ENCODE measurements around the gene ITFG1.
"Not testable (repeated sequence)": the region's sequence is repeated elsewhere in the genome, so short reads cannot be mapped to it uniquely, and the experiment has no call there.

The ITFG1 gene

GRCh38 chr16:47324309-47324708, 136.6 kb downstream of the ITFG1 start:
- not testable (repeated sequence) for H3K4me3 ChIP-seq (ENCODE audit: extremely low read depth, insufficient read depth, low read length, poor library complexity, severe bottlenecking); H3K4me1 ChIP-seq (ENCODE audit: control insufficient read depth, insufficient read depth, low read length, poor library complexity, severe bottlenecking); H3K36me3 ChIP-seq (ENCODE audit: control insufficient read depth, insufficient read depth, low read length); H3K27ac ChIP-seq (ENCODE audit: low read depth, low read length, severe bottlenecking); H3K9me3 ChIP-seq (ENCODE audit: control insufficient read depth, low read length)
- no CpG with 5 or more reads among the region's 2 CpGs for WGBS, 2 experiments (ENCODE audit: insufficient coverage in 2 of 2)

GRCh38 chr16:47323241-47323640, 137.6 kb downstream of the ITFG1 start:
- Histone ChIP-seq H3K27ac (ENCODE audit: low read depth, low read length, severe bottlenecking) (no peak overlapping the region), H3K9me3 (ENCODE audit: control insufficient read depth, low read length) (no peaks in the 10 kb centered on the region), H3K36me3 (ENCODE audit: control insufficient read depth, insufficient read depth, low read length) (no peaks in the 10 kb centered on the region), H3K4me3 (ENCODE audit: extremely low read depth, insufficient read depth, low read length, poor library complexity, severe bottlenecking) (no peak overlapping the region), H3K4me1 (ENCODE audit: control insufficient read depth, insufficient read depth, low read length, poor library complexity, severe bottlenecking) (no peaks in the 10 kb centered on the region)

GRCh38 chr16:47320546-47321310, 140.1 kb downstream of the ITFG1 start:
- H3K27ac ChIP-seq (ENCODE audit: low read depth, low read length, severe bottlenecking): no peak overlapping the region
- H3K9me3 ChIP-seq (ENCODE audit: control insufficient read depth, low read length): no peaks in the 10 kb centered on the region
- H3K4me1 ChIP-seq (ENCODE audit: control insufficient read depth, insufficient read depth, low read length, poor library complexity, severe bottlenecking): no peaks in the 10 kb centered on the region
- H3K36me3 ChIP-seq (ENCODE audit: control insufficient read depth, insufficient read depth, low read length): no peaks in the 10 kb centered on the region
- no peak overlapping the region for H3K4me3 ChIP-seq (ENCODE audit: extremely low read depth, insufficient read depth, low read length, poor library complexity, severe bottlenecking)

- H3K4me1 ChIP-seq (ENCODE audit: control insufficient read depth, insufficient read depth, low read length, poor library complexity, severe bottlenecking): no peaks in the 10 kb centered on the region
- WGBS, 2 experiments (ENCODE audit: insufficient coverage in 2 of 2): 81 to 100% methylated on average over 1 to 4 of the region's 7 CpGs
These were observed 143.2 kb downstream of the ITFG1 start for GRCh38 chr16:47317465-47318240.

GRCh38 chr16:47316442-47317015, 144.3 kb downstream of the ITFG1 start:
- no peaks in the 10 kb centered on the region for H3K36me3 ChIP-seq (ENCODE audit: control insufficient read depth, insufficient read depth, low read length)
- H3K27ac ChIP-seq (ENCODE audit: low read depth, low read length, severe bottlenecking): no peak overlapping the region
- H3K4me1 ChIP-seq (ENCODE audit: control insufficient read depth, insufficient read depth, low read length, poor library complexity, severe bottlenecking): no peaks in the 10 kb centered on the region
- 100% methylated on average over 1 to 2 of the region's 2 CpGs for WGBS, 2 experiments (ENCODE audit: insufficient coverage in 2 of 2)
- H3K9me3 ChIP-seq (ENCODE audit: control insufficient read depth, low read length): no peaks in the 10 kb centered on the region
- no peak overlapping the region for H3K4me3 ChIP-seq (ENCODE audit: extremely low read depth, insufficient read depth, low read length, poor library complexity, severe bottlenecking)

More at GRCh38 chr16:47317465-47318240, 143.2 kb downstream of the ITFG1 start:
- Histone ChIP-seq H3K4me3 (ENCODE audit: extremely low read depth, insufficient read depth, low read length, poor library complexity, severe bottlenecking) (no peak overlapping the region), H3K9me3 (ENCODE audit: control insufficient read depth, low read length) (no peaks in the 10 kb centered on the region), H3K27ac (ENCODE audit: low read depth, low read length, severe bottlenecking) (no peak overlapping the region), H3K36me3 (ENCODE audit: control insufficient read depth, insufficient read depth, low read length) (no peaks in the 10 kb centered on the region)

GRCh38 chr16:47311738-47312505, 148.9 kb downstream of the ITFG1 start:
- Histone ChIP-seq H3K36me3 (ENCODE audit: control insufficient read depth, insufficient read depth, low read length) (peaks cover 4% of the 10 kb centered on the region), H3K9me3 (ENCODE audit: control insufficient read depth, low read length) (no peaks in the 10 kb centered on the region), H3K4me3 (ENCODE audit: extremely low read depth, insufficient read depth, low read length, poor library complexity, severe bottlenecking) (no peak overlapping the region), H3K4me1 (ENCODE audit: control insufficient read depth, insufficient read depth, low read length, poor library complexity, severe bottlenecking) (no peaks in the 10 kb centered on the region), H3K27ac (ENCODE audit: low read depth, low read length, severe bottlenecking) (peak overlapping the region; percentile 7)
- WGBS, 2 experiments (ENCODE audit: insufficient coverage in 2 of 2): 34 to 57% methylated on average over 2 to 5 of the region's 8 CpGs

GRCh38 chr16:47310792-47311211, 150.1 kb downstream of the ITFG1 start:
- WGBS, 2 experiments (ENCODE audit: insufficient coverage in 2 of 2): 83% methylated on average over 1 of the region's 1 CpG; no CpG with 5 or more reads in 1 of the 2 experiments

GRCh38 chr16:47309581-47310312, 151.1 kb downstream of the ITFG1 start:
- Histone ChIP-seq H3K36me3 (ENCODE audit: control insufficient read depth, insufficient read depth, low read length) (peaks cover 4% of the 10 kb centered on the region), H3K9me3 (ENCODE audit: control insufficient read depth, low read length) (no peaks in the 10 kb centered on the region), H3K27ac (ENCODE audit: low read depth, low read length, severe bottlenecking) (no peak overlapping the region), H3K4me3 (ENCODE audit: extremely low read depth, insufficient read depth, low read length, poor library complexity, severe bottlenecking) (no peak overlapping the region), H3K4me1 (ENCODE audit: control insufficient read depth, insufficient read depth, low read length, poor library complexity, severe bottlenecking) (no peaks in the 10 kb centered on the region)
- 70 to 86% methylated on average over 1 to 2 of the region's 4 CpGs for WGBS, 2 experiments (ENCODE audit: insufficient coverage in 2 of 2)

More at GRCh38 chr16:47310792-47311211, 150.1 kb downstream of the ITFG1 start:
- peaks cover 4% of the 10 kb centered on the region for H3K36me3 ChIP-seq (ENCODE audit: control insufficient read depth, insufficient read depth, low read length)
- H3K9me3 ChIP-seq (ENCODE audit: control insufficient read depth, low read length): no peaks in the 10 kb centered on the region
- no peaks in the 10 kb centered on the region for H3K4me1 ChIP-seq (ENCODE audit: control insufficient read depth, insufficient read depth, low read length, poor library complexity, severe bottlenecking)
- H3K27ac ChIP-seq (ENCODE audit: low read depth, low read length, severe bottlenecking): no peak overlapping the region
- H3K4me3 ChIP-seq (ENCODE audit: extremely low read depth, insufficient read depth, low read length, poor library complexity, severe bottlenecking): no peak overlapping the region

DNA sequence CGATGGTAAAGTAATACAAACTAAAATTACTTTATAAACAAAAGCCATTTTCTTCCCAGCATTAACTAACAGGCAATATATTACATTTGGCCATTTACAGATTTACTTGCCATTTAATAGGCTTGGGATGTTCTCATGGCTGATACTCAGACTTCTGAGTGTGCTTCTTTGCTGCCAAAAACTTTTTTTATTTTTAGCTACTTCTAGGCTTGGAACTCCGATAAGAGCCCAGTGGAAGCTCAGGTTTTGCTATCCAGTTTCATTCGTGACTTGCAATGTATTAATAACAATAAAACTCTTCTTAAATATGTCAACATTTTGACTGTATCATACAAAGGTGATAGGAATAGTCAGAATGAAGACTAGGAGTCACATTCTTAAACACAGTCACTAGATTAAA, 152.3 kb downstream of the ITFG1 start:
- no peak overlapping the region for H3K27ac ChIP-seq (ENCODE audit: low read depth, low read length, severe bottlenecking)
- H3K9me3 ChIP-seq (ENCODE audit: control insufficient read depth, low read length): no peaks in the 10 kb centered on the region
- no peak overlapping the region for H3K4me3 ChIP-seq (ENCODE audit: extremely low read depth, insufficient read depth, low read length, poor library complexity, severe bottlenecking)
- WGBS, 2 experiments (ENCODE audit: insufficient coverage in 2 of 2): 88% methylated on average over 1 of the region's 3 CpGs; no CpG with 5 or more reads in 1 of the 2 experiments
- peaks cover 4% of the 10 kb centered on the region for H3K36me3 ChIP-seq (ENCODE audit: control insufficient read depth, insufficient read depth, low read length)
- no peaks in the 10 kb centered on the region for H3K4me1 ChIP-seq (ENCODE audit: control insufficient read depth, insufficient read depth, low read length, poor library complexity, severe bottlenecking)

DNA sequence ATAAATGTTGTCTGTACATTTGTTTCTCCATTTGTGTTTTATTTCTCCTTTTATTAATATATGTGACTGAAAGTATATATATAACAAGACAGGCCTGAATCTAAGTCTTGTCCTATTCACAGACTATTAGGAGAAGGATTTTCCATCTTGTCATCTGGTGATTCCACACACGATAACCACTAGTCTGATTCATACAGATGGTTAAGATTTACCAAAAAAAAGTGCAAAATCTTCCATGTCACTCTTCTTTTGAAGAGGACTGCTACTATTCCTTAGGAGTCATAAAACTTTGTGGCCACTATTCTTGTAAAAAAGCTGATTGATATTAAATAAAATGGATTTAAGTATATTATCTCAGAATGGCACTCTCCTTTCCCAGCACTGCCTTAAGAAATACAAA, 156.3 kb downstream of the ITFG1 start:
- Histone ChIP-seq H3K36me3 (ENCODE audit: control insufficient read depth, insufficient read depth, low read length) (no peaks in the 10 kb centered on the region), H3K4me1 (ENCODE audit: control insufficient read depth, insufficient read depth, low read length, poor library complexity, severe bottlenecking) (no peaks in the 10 kb centered on the region), H3K27ac (ENCODE audit: low read depth, low read length, severe bottlenecking) (no peak overlapping the region), H3K4me3 (ENCODE audit: extremely low read depth, insufficient read depth, low read length, poor library complexity, severe bottlenecking) (no peak overlapping the region), H3K9me3 (ENCODE audit: control insufficient read depth, low read length) (no peaks in the 10 kb centered on the region)
- WGBS, 2 experiments (ENCODE audit: insufficient coverage in 2 of 2): no CpG with 5 or more reads among the region's 1 CpG
